IMR-90 (cell line): Measurements from ENCODE around the gene FAM20B. TPM values are rescaled to one million over a fixed set of nuclear protein-coding genes. Genes with fewer than 3 reads are reported as not detected.

Experiments
- ATAC-seq: fragments of 200-7000 bp; cut with Tn5 transposase; 2 replicates; pipeline ENCODE4 v1.9.1; 2020; ENCODE audit warnings: low read depth, mild to moderate bottlenecking, moderate library complexity
- BruUV-seq: library from RNA; stranded (reverse); fragments of 400-500 nt; replicated peaks from 2 replicates; lab custom pipeline; 2021; lab: Mats Ljungman, UMichigan
- CTCF ChIA-PET: fragments of 300-600 bp; formaldehyde crosslinking; extraction: SDS; loops from one replicate; lab custom pipeline; 2021; ENCODE audit warnings: antibody characterized with exemption; lab: Yijun Ruan, JAX
- POLR2A ChIA-PET: fragments of 300-600 bp; sonication (Branson Sonifier 250); formaldehyde crosslinking; loops from one replicate; lab custom pipeline; 2022; ENCODE audit warnings: antibody characterized with exemption; ENCODE audit not compliant: unreplicated experiment; lab: Charles Lee
- DNase-seq: peaks from one replicate; pipeline ENCODE4 v3.0.0; 2013
- H2AFZ ChIP-seq: replicated peaks from 2 replicates; pipeline ENCODE3; 2013; ENCODE audit warnings: low read length, mild to moderate bottlenecking; ENCODE audit not compliant: poor library complexity
- H2AK5ac ChIP-seq: 2 replicates; pipeline ENCODE4 v1.6.1; 2013; ENCODE audit warnings: low read depth, low read length, inconsistent platforms
- H2AK9ac ChIP-seq: replicated peaks from 2 replicates; pipeline ENCODE3; 2013; ENCODE audit warnings: mild to moderate bottlenecking, low read depth, low read length, moderate library complexity; ENCODE audit not compliant: poor library complexity
- H2BK120ac ChIP-seq: 2 replicates; pipeline ENCODE4 v1.6.1; 2013; ENCODE audit warnings: low read depth, low read length, inconsistent platforms
- H2BK15ac ChIP-seq: 3 replicates; pipeline ENCODE4 v1.6.1; 2013; ENCODE audit warnings: low read depth, low read length, inconsistent platforms
- H2BK20ac ChIP-seq: 2 replicates; pipeline ENCODE4 v1.6.1; 2013; ENCODE audit warnings: low read depth, mild to moderate bottlenecking, inconsistent platforms, low read length, moderate library complexity
- H2BK5ac ChIP-seq: 2 replicates; pipeline ENCODE4 v1.6.1; 2013; ENCODE audit warnings: mild to moderate bottlenecking, low read depth, low read length, inconsistent platforms; ENCODE audit not compliant: poor library complexity, severe bottlenecking
- H3K14ac ChIP-seq: replicated peaks from 2 replicates; pipeline ENCODE4 v1.6.1; 2013; ENCODE audit warnings: low read depth, low read length, inconsistent platforms
- H3K18ac ChIP-seq: 2 replicates; pipeline ENCODE4 v1.6.1; 2013; ENCODE audit warnings: low read depth, low read length, control low read depth
- H3K23ac ChIP-seq: 2 replicates; pipeline ENCODE4 v1.6.1; 2013; ENCODE audit warnings: low read depth, low read length, inconsistent platforms
- H3K27ac ChIP-seq: 2 replicates; pipeline ENCODE4 v1.5.1; 2013; ENCODE audit warnings: mild to moderate bottlenecking, control low read depth, low read length; ENCODE audit not compliant: insufficient read depth
- H3K27me3 ChIP-seq: 2 replicates; pipeline ENCODE4 v1.6.1; 2013; ENCODE audit warnings: low read length; ENCODE audit not compliant: control insufficient read depth, insufficient read depth
- H3K36me3 ChIP-seq: 2 replicates; pipeline ENCODE4 v1.6.1; 2013; ENCODE audit warnings: low read length, mixed read lengths; ENCODE audit not compliant: control insufficient read depth, insufficient read depth
- H3K4ac ChIP-seq: 2 replicates; pipeline ENCODE4 v1.6.1; 2013; ENCODE audit warnings: low read depth, low read length, inconsistent platforms
- H3K4me1 ChIP-seq: 2 replicates; pipeline ENCODE4 v1.6.1; 2013; ENCODE audit warnings: low read length, mixed read lengths; ENCODE audit not compliant: control insufficient read depth, insufficient read depth
- H3K4me2 ChIP-seq: 2 replicates; pipeline ENCODE4 v1.6.1; 2013; ENCODE audit warnings: low read depth, mild to moderate bottlenecking, control low read depth, low read length, moderate library complexity
- H3K4me3 ChIP-seq: 2 replicates; pipeline ENCODE4 v1.5.1; 2013; ENCODE audit warnings: low read depth, mild to moderate bottlenecking, control low read depth, low read length, moderate library complexity; ENCODE audit not compliant: insufficient read depth
- H3K56ac ChIP-seq: 2 replicates; pipeline ENCODE4 v1.6.1; 2013; ENCODE audit warnings: low read length, inconsistent platforms; ENCODE audit not compliant: insufficient read depth; ENCODE audit errors: extremely low read depth
- H3K79me1 ChIP-seq, 2 experiments: 2 replicates each; pipeline ENCODE4 v1.6.1; 2013; ENCODE audit warnings: low read length in 2 of 2, inconsistent platforms in 1 of 2, low read depth in 1 of 2
- H3K9ac ChIP-seq: 2 replicates; pipeline ENCODE4 v1.6.1; 2013; ENCODE audit warnings: low read depth, low read length, control low read depth
- H3K9me1 ChIP-seq: 2 replicates; pipeline ENCODE4 v1.6.1; 2013; ENCODE audit warnings: low read length, inconsistent platforms; ENCODE audit not compliant: insufficient read depth
- H3K9me3 ChIP-seq: 2 replicates; pipeline ENCODE4 v1.6.1; 2013; ENCODE audit warnings: low read length; ENCODE audit not compliant: control insufficient read depth, insufficient read depth
- H4K20me1 ChIP-seq: 2 replicates; pipeline ENCODE4 v1.6.1; 2013; ENCODE audit warnings: low read length, inconsistent platforms; ENCODE audit not compliant: insufficient read depth
- H4K5ac ChIP-seq: 2 replicates; pipeline ENCODE4 v1.6.1; 2013; ENCODE audit warnings: mild to moderate bottlenecking, low read depth, low read length, control low read depth
- H4K8ac ChIP-seq, 2 experiments: 2 replicates each; pipeline ENCODE4 v1.6.1; 2013; ENCODE audit warnings: low read depth in 2 of 2, low read length in 2 of 2, control low read depth in 1 of 2, inconsistent platforms in 1 of 2
- H4K91ac ChIP-seq: 2 replicates; pipeline ENCODE4 v1.6.1; 2013; ENCODE audit warnings: low read depth, low read length, inconsistent platforms; ENCODE audit not compliant: insufficient read depth
- NFE2L2 ChIP-seq: fragments of 150-350 bp; IDR thresholded peaks from 2 replicates; pipeline ENCODE4 v1.6.1; 2016; ENCODE audit warnings: low read depth, mild to moderate bottlenecking, low read length
- WGBS, 2 experiments: methylation state at CpG; one replicate each; pipeline versions ENCODE4 v1.1.5 to v1.1.7; 2013; ENCODE audit warnings: missing lambda C conversion rate in 2 of 2; ENCODE audit not compliant: insufficient read length in 1 of 2; ENCODE audit errors: extremely low coverage in 2 of 2; 5-methylcytosine and 5-hydroxymethylcytosine counted together
- dilution Hi-C: fragments of 300-500 bp; cut with HindIII; formaldehyde crosslinking; loops from one replicate; pipeline ENCODE4 v1.14.3; 2018; ENCODE audit warnings: low sequenced_read_pairs; ENCODE audit not compliant: unreplicated experiment
- in situ Hi-C: fragments of 300-500 bp; cut with MboI; formaldehyde crosslinking; loops from 3 replicates; pipeline ENCODE4 v1.14.3; 2019; ENCODE audit warnings: low sequenced_read_pairs, inconsistent platforms, mixed read lengths
- intact Hi-C: fragments of 100-400 bp; cut with micrococcal nuclease; formaldehyde crosslinking; loops from 2 replicates; pipeline ENCODE4 v1.10.0; 2022
- polyA plus RNA-seq, 3 experiments: library from polyadenylated mRNA; depleted of rRNA; stranded (reverse); fragments of >200 nt; gene quantifications; 2 replicates each; pipeline ENCODE4 v1.2.3, GENCODE V29; 2012; ENCODE audit warnings: low replicate concordance in 1 of 3
- total RNA-seq: library from RNA; depleted of rRNA; stranded (reverse); fragments of >200 nt; gene quantifications from 2 replicates; pipeline ENCODE4 v1.2.3, GENCODE V29; 2012

Gene FAM20B
- total and polyA plus RNA-seq, 2 of the 4 experiments (the other 2 are of a cell fraction), result 17.1 to 38.4 TPM

GRCh38 chr1:179015396-179015795 is 10.3 kb upstream of the FAM20B start:
- H2BK120ac ChIP-seq, result no peak overlapping the region
- H3K4me3 ChIP-seq, result no peak overlapping the region
- WGBS, 2 experiments, result no CpG with 5 or more reads among the region's 2 CpGs
- no peak overlapping the region for H3K14ac ChIP-seq
- H3K23ac ChIP-seq, result no peak overlapping the region
- no peak for ATAC-seq
- H3K9ac ChIP-seq, result no peak overlapping the region
- no peaks in the 10 kb centered on the region for H4K20me1 ChIP-seq
- H4K91ac ChIP-seq, result no peak overlapping the region
- H2BK15ac ChIP-seq, result no peak overlapping the region
- no peak overlapping the region for H3K18ac ChIP-seq
- H3K36me3 ChIP-seq, result no peaks in the 10 kb centered on the region
- peaks cover 10% of the 10 kb centered on the region for H3K9me1 ChIP-seq
- in situ Hi-C loops (no loop called here), intact Hi-C loops (no loop called here), dilution Hi-C loops (no loop called here)
- H3K4me1 ChIP-seq, result peaks cover 4% of the 10 kb centered on the region
- no peak overlapping the region for H2AFZ ChIP-seq
- H3K4ac ChIP-seq, result no peak overlapping the region
- no peaks in the 10 kb centered on the region for H3K9me3 ChIP-seq
- H3K27me3 ChIP-seq, result no peaks in the 10 kb centered on the region
- H2BK5ac ChIP-seq, result no peak overlapping the region
- no peak overlapping the region for H4K8ac ChIP-seq
- H2BK20ac ChIP-seq, result no peak overlapping the region
- no peak for DNase-seq
- no TSS peak for BruUV-seq
- no peak overlapping the region for H4K5ac ChIP-seq
- no peak overlapping the region for H2AK5ac ChIP-seq
- POLR2A ChIA-PET, result no interaction called here
- H3K27ac ChIP-seq, result no peak overlapping the region
- H3K56ac ChIP-seq, result no peak overlapping the region
- H3K4me2 ChIP-seq, result no peak overlapping the region
- H2AK9ac ChIP-seq, result no peak overlapping the region
- TF ChIP-seq NFE2L2, result no peak
- H3K79me1 ChIP-seq, result no peaks in the 10 kb centered on the region
- CTCF ChIA-PET, result no interaction called here
